ENCODE results near the gene WNT8A. TPM values are rescaled to one million over a fixed set of nuclear protein-coding genes. Genes with fewer than 3 reads are reported as not detected.

WNT8A gene
- total and polyA plus RNA-seq, 2 of the 13 experiments (the other 11 are each of a cell fraction or from before 2014, with no cell fraction given) = not detected

DNA sequence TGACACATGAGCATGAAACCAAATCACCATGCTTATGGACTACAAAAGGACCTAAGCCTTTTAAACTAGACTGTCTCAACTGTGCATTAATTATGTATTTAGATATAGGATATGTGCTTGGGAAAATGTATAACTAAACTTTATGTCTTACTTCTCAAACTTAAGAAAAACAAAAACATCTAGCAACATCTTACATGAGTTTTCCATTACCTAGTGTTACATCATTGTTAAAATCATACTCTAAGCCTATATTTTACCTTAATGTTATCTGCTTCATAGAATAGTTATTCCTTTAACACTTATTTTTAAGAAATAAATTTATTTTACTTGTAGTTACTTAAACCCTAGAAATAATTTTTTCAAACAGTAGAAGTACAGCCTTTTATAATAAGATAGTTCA, 31.4 kb downstream of the WNT8A start:
- H4K20me1 ChIP-seq (ENCODE audit: insufficient read depth, low read length) = no peaks in the 10 kb centered on the region
- no peak overlapping the region for H3K27ac ChIP-seq (ENCODE audit: extremely low read length, insufficient read depth, low read length)
- H3K9ac ChIP-seq (ENCODE audit: insufficient read depth, low read depth, low read length) = no peak overlapping the region
- ATAC-seq (no peak), FAIRE-seq (no peak), DNase-seq (ENCODE audit: low spot score) (no peak)
- H3K9me3 ChIP-seq (ENCODE audit: low read length) = no peaks in the 10 kb centered on the region
- H3K4me1 ChIP-seq (ENCODE audit: insufficient read depth, low read length) = no peaks in the 10 kb centered on the region
- H3K4me2 ChIP-seq (ENCODE audit: low read depth, low read length) = no peak overlapping the region
- POLR2A ChIA-PET = no interaction called here
- no peaks in the 10 kb centered on the region for H3K79me2 ChIP-seq (ENCODE audit: insufficient read depth, low read length)
- CTCF ChIA-PET (ENCODE audit: low intra/inter-chr PET ratio, low total read pairs) = no interaction called here
- H3K36me3 ChIP-seq (replicated peaks in 1 of 2; ENCODE audit: control insufficient read depth in 1 of 2, insufficient read depth in 2 of 2, low read length in 2 of 2) = no peaks in the 10 kb centered on the region
- H3K27me3 ChIP-seq (ENCODE audit: control insufficient read depth in 1 of 2, insufficient read depth in 2 of 2, low read length in 2 of 2) = no peaks in the 10 kb centered on the region
- H2AFZ ChIP-seq (ENCODE audit: low read length) = no peak overlapping the region
- intact Hi-C loops (cut with micrococcal nuclease; ENCODE audit: unreplicated experiment) = no loop called here
- H3K4me3 ChIP-seq (replicated peaks in 1 of 3; ENCODE audit: insufficient read depth in 1 of 3, low read depth in 2 of 3, low read length in 3 of 3) = no peak overlapping the region
- in situ Hi-C loops (cut with HindIII; ENCODE audit: extremely low pct_ligation_motif_present, low pct_unique_long_range_greater_than_20kb) = no loop called here
- BruUV-seq (replicated peaks) = no TSS peak
- TF ChIP-seq SIN3B (IDR thresholded peaks at IDR 0.05; ENCODE audit: low read length) (no peak), ZNF431 (CRISPR knock-in tag; IDR thresholded peaks at IDR 0.05; ENCODE audit: borderline replicate concordance, low read depth) (no peak), ZNF296 (CRISPR knock-in tag; conservative IDR thresholded peaks at IDR 0.05) (no peak), MLLT10 (CRISPR knock-in tag; IDR thresholded peaks at IDR 0.05) (no peak), YEATS2 (CRISPR knock-in tag; IDR thresholded peaks at IDR 0.05; ENCODE audit: borderline replicate concordance) (no peak), ARID2 (CRISPR knock-in tag; IDR thresholded peaks at IDR 0.05; ENCODE audit: borderline replicate concordance) (no peak), CHD4 (IDR thresholded peaks at IDR 0.05; ENCODE audit: borderline replicate concordance, low read length) (no peak), MTERF4 (CRISPR knock-in tag; IDR thresholded peaks at IDR 0.05) (no peak), ZNF597 (CRISPR knock-in tag; IDR thresholded peaks at IDR 0.05) (no peak), FOXK2 (IDR thresholded peaks at IDR 0.05) (no peak), TSC22D2 (CRISPR knock-in tag; IDR thresholded peaks at IDR 0.05; ENCODE audit: borderline replicate concordance) (no peak), ZNF761 (CRISPR knock-in tag; conservative IDR thresholded peaks at IDR 0.05) (no peak)
- TF ChIP-seq, protein P1, sequence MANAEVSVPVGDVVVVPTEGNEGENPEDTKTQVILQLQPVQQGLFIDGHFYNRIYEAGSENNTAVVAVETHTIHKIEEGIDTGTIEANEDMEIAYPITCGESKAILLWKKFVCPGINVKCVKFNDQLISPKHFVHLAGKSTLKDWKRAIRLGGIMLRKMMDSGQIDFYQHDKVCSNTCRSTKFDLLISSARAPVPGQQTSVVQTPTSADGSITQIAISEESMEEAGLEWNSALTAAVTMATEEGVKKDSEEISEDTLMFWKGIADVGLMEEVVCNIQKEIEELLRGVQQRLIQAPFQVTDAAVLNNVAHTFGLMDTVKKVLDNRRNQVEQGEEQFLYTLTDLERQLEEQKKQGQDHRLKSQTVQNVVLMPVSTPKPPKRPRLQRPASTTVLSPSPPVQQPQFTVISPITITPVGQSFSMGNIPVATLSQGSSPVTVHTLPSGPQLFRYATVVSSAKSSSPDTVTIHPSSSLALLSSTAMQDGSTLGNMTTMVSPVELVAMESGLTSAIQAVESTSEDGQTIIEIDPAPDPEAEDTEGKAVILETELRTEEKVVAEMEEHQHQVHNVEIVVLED (CRISPR knock-in tag; IDR thresholded peaks at IDR 0.05; ENCODE audit: borderline replicate concordance) = no peak
- TF ChIP-seq, protein P2, sequence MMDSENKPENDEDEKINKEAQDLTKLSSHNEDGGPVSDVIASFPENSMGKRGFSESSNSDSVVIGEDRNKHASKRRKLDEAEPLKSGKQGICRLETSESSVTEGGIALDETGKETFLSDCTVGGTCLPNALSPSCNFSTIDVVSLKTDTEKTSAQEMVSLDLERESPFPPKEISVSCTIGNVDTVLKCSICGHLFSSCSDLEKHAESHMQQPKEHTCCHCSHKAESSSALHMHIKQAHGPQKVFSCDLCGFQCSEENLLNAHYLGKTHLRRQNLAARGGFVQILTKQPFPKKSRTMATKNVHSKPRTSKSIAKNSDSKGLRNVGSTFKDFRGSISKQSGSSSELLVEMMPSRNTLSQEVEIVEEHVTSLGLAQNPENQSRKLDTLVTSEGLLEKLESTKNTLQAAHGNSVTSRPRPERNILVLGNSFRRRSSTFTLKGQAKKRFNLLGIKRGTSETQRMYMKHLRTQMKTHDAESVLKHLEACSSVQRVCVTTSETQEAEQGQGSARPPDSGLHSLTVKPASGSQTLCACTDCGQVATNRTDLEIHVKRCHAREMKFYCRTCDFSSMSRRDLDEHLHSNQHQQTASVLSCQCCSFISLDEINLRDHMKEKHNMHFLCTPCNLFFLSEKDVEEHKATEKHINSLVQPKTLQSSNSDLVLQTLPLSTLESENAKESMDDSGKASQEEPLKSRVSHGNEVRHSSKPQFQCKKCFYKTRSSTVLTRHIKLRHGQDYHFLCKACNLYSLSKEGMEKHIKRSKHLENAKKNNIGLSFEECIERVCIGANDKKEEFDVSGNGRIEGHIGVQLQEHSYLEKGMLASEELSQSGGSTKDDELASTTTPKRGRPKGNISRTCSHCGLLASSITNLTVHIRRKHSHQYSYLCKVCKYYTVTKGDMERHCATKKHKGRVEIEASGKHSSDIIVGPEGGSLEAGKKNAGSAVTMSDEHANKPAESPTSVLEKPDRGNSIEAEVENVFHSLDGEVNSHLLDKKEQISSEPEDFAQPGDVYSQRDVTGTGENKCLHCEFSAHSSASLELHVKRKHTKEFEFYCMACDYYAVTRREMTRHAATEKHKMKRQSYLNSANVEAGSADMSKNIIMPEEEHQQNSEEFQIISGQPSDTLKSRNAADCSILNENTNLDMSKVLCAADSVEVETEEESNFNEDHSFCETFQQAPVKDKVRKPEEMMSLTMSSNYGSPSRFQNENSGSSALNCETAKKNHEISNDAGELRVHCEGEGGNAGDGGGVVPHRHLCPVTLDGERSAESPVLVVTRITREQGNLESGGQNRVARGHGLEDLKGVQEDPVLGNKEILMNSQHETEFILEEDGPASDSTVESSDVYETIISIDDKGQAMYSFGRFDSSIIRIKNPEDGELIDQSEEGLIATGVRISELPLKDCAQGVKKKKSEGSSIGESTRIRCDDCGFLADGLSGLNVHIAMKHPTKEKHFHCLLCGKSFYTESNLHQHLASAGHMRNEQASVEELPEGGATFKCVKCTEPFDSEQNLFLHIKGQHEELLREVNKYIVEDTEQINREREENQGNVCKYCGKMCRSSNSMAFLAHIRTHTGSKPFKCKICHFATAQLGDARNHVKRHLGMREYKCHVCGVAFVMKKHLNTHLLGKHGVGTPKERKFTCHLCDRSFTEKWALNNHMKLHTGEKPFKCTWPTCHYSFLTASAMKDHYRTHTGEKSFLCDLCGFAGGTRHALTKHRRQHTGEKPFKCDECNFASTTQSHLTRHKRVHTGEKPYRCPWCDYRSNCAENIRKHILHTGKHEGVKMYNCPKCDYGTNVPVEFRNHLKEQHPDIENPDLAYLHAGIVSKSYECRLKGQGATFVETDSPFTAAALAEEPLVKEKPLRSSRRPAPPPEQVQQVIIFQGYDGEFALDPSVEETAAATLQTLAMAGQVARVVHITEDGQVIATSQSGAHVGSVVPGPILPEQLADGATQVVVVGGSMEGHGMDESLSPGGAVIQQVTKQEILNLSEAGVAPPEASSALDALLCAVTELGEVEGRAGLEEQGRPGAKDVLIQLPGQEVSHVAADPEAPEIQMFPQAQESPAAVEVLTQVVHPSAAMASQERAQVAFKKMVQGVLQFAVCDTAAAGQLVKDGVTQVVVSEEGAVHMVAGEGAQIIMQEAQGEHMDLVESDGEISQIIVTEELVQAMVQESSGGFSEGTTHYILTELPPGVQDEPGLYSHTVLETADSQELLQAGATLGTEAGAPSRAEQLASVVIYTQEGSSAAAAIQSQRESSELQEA (CRISPR knock-in tag; IDR thresholded peaks at IDR 0.05; ENCODE audit: not compliant biosample characterization) = no peak
